Epidermal melanocyte (primary cell): ENCODE results near the gene ADAMTS14.
A peak's percentile ranks its signal among the peaks of the same experiment; 100 is the strongest.
"Not testable (repeated sequence)": the region's sequence is repeated elsewhere in the genome, so short reads cannot be mapped to it uniquely, and the experiment has no call there.

Experiments
- DNase-seq: peaks from one replicate; pipeline ENCODE4 v3.0.0; 2011; ENCODE audit warnings: low spot score; ENCODE audit not compliant: insufficient read length

The ADAMTS14 gene

GRCh38 chr10:70770516-70770915 is 98.2 kb downstream of the ADAMTS14 start:
- DNase-seq = not testable (repeated sequence)

GRCh38 chr10:70771311-70772194 is 99.2 kb downstream of the ADAMTS14 start:
- no peak for DNase-seq

GRCh38 chr10:70772627-70773026 is 100.3 kb downstream of the ADAMTS14 start:
- no peak for DNase-seq

GRCh38 chr10:70773461-70773860 is 101.2 kb downstream of the ADAMTS14 start:
- no peak for DNase-seq

- no peak for DNase-seq
These were observed 101.9 kb downstream of the ADAMTS14 start for GRCh38 chr10:70773965-70774809.

- DNase-seq = no peak
These were observed 102.7 kb downstream of the ADAMTS14 start for GRCh38 chr10:70774810-70775678.

GRCh38 chr10:70775679-70776454 is 103.6 kb downstream of the ADAMTS14 start:
- DNase-seq = no peak

GRCh38 chr10:70776455-70777005 is 104.2 kb downstream of the ADAMTS14 start:
- DNase-seq = no peak

- DNase-seq = no peak
These were observed 105.0 kb downstream of the ADAMTS14 start for GRCh38 chr10:70777063-70777875.

- no peak for DNase-seq
These were observed 106.1 kb downstream of the ADAMTS14 start for GRCh38 chr10:70778267-70778924.

- peak; percentile 41 for DNase-seq
These were observed 106.8 kb downstream of the ADAMTS14 start for GRCh38 chr10:70779088-70779487.

GRCh38 chr10:70779511-70780369 is 107.4 kb downstream of the ADAMTS14 start:
- DNase-seq = no peak

- DNase-seq = no peak
These were observed 108.1 kb downstream of the ADAMTS14 start for GRCh38 chr10:70780370-70780760.

- no peak for DNase-seq
These were observed 108.5 kb downstream of the ADAMTS14 start for GRCh38 chr10:70780772-70781171.

GRCh38 chr10:70781461-70782051 is 109.2 kb downstream of the ADAMTS14 start:
- no peak for DNase-seq

- no peak for DNase-seq
These were observed 109.9 kb downstream of the ADAMTS14 start for GRCh38 chr10:70782086-70782745.
